AG09319 (cell line): ENCODE measurements around the gene SYNPO2L.

Experiments used
- DNase-seq: peaks from one replicate; pipeline ENCODE4 v3.0.0-alpha.2; 2010; ENCODE audit warnings: low read depth; ENCODE audit errors: extremely low read depth
- CTCF ChIP-seq: IDR thresholded peaks from 2 replicates; pipeline ENCODE4 v1.5.1; 2011; ENCODE audit warnings: low read depth, mild to moderate bottlenecking, inconsistent platforms, low read length, moderate library complexity

SYNPO2L gene

GRCh38 chr10:73643362-73643761, 12.5 kb downstream of the SYNPO2L start:
- no peak for TF ChIP-seq CTCF
- no peak for DNase-seq

- TF ChIP-seq CTCF: no peak
- no peak for DNase-seq
Measured at GRCh38 chr10:73641328-73642060, 14.3 kb downstream of the SYNPO2L start, which contains the start of gene MYOZ1. Gene MYOZ1 (minus strand): TSS chr10:73641474. CDS start chr10:73640017, 1,457 bp downstream.

- DNase-seq: no peak
- no peak for TF ChIP-seq CTCF
Measured at GRCh38 chr10:73639286-73639685, 16.5 kb downstream of the SYNPO2L start.

GRCh38 chr10:73635781-73636180, 20.0 kb downstream of the SYNPO2L start:
- DNase-seq: no peak
- no peak for TF ChIP-seq CTCF

GRCh38 chr10:73634421-73634820, 21.4 kb downstream of the SYNPO2L start:
- DNase-seq: no peak
- no peak for TF ChIP-seq CTCF

GRCh38 chr10:73629165-73629564, 26.7 kb downstream of the SYNPO2L start:
- TF ChIP-seq CTCF: no peak
- no peak for DNase-seq

GRCh38 chr10:73628405-73628804, 27.4 kb downstream of the SYNPO2L start:
- no peak for DNase-seq

More at GRCh38 chr10:73628405-73628804, 27.4 kb downstream of the SYNPO2L start:
- no peak for TF ChIP-seq CTCF
